GM21515 (cell line): ENCODE data around the gene MARCOL.
"Not testable (repeated sequence)": the region's sequence is repeated elsewhere in the genome, so short reads cannot be mapped to it uniquely, and the experiment has no call there.

ENCODE experiments used
- ATAC-seq: cut with Tn5 transposase; IDR thresholded peaks from one replicate; pipeline ENCODE4 v1.9.1; 2021; ENCODE audit not compliant: unreplicated experiment

Gene MARCOL

DNA sequence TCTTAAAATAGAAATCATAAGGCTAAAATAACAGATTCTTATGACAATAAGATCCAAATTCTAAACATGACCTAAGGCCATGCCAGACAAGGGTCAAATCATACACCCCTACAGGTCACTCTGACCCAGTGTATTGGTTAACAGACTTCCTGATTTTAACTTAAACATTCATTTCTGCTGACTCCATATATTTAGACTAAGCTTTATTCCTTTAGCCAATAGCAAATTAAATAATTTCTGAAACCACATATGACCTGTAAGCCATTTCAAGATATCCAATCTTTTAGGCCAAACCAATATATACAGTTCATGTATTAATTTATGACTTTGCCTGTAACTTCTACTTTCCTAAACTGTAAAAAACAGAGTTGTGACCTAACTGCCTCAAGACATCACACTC is 22.9 kb downstream of the MARCOL start:
- ATAC-seq = no peak

- ATAC-seq = no peak
These were observed 29.6 kb downstream of the MARCOL start for GRCh38 chr5:148267962-148268361.

GRCh38 chr5:148268566-148268965 is 30.2 kb downstream of the MARCOL start, which contains the start of gene SPINK13:
TSS of gene SPINK13 (plus strand) at chr5:148268794. CDS start at chr5:148270073, 1,279 bp downstream.
- no peak for ATAC-seq

DNA sequence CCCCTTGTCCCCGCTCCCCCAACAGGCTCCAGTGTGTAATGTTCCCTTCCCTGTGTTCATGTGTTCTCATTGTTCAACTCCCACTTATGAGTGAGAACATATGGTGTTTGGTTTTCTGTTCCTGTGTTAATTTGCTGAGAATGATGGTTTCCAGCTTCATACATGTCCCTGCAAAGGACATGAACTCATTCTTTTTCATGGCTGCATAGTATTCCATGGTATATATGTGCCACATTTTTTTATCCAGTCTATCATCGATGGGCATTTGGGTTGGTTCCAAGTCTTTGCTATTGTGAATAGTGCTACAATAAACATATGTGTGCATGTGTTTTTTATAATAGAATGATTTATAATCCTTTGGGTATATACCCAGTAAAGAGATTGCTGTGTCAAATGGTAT is 36.8 kb downstream of the MARCOL start:
- not testable (repeated sequence) for ATAC-seq

GRCh38 chr5:148280893-148281292 is 42.6 kb downstream of the MARCOL start:
- not testable (repeated sequence) for ATAC-seq

DNA sequence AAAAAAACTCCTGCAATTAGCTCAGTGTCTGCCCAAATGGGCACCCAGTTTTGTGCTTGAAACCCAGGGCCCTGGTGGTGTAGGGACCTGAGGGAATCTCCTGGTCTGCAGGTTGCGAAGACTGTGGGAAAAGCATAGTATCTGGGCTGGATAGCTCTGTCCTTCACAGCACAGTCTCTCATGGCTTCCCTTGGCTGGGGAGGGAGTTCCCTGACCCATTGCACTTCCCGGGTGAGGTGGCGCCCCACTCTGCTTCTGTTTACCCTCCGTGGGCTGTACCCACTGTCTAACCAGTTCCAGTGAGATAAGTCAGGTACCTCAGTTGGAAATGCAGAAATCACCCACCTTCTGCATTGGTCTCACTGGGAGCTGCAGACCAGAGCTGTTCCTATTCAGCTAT is 43.0 kb downstream of the MARCOL start:
- not testable (repeated sequence) for ATAC-seq

DNA sequence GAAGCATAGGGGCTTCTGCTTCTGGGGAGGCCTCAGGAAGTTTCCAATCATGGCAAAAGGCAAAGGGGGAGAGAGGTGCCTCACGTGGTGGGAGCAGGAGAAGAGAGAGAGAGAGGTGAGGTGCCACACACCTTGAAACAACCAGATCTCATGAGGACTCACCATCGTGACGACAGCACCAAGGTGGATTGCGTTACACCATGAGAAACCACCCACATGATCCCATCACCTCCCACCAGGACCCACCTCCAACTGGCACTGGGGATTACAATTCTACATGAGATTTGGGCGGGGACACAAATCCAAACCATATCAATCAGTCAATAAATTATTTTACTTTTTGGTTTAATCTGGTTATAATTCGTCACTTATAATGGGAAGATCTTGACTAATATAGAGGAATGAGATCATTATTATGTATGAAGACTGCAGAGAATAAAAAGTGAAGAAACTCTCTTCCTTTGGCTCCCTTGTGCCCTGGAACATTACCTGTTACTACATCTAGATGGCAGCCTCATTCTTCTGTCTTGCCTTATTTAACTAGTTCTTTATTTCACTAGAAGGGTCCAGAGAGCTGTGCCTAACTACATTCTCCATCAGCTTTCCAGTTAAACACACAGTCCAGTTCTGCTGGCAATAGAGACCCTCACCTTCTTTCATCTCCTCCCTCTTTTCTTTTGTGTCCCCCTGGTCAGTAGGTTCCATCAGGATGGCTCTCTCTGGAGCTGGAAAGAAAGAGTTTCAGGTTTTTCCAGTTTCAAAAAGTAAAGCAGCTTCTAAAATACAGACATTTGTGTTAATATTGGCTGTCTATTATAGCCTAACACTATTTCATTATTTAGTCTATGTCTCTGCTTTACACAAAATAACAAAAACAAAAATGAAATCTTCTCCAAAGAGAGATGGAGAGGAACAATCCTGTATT is 52.2 kb downstream of the MARCOL start:
- ATAC-seq = no peak
